ENCODE measurements around the gene SLX4IP.
"Not testable (repeated sequence)": the region's sequence is repeated elsewhere in the genome, so short reads cannot be mapped to it uniquely, and the experiment has no call there.

The SLX4IP gene

GRCh38 chr20:10390709-10391108, 44.4 kb upstream of the SLX4IP start:
- no peaks in the 10 kb centered on the region for H3K79me2 ChIP-seq
- H3K27ac ChIP-seq, result no peak overlapping the region
- H3K4me2 ChIP-seq (ENCODE audit: low read length), result no peak overlapping the region
- no peak overlapping the region for H3K9ac ChIP-seq
- H3K36me3 ChIP-seq (ENCODE audit: control insufficient read depth, insufficient read depth, low read length), result no peaks in the 10 kb centered on the region
- H3K4me3 ChIP-seq (ENCODE audit: low read depth, low read length), result no peak overlapping the region
- H3K4me1 ChIP-seq, result no peaks in the 10 kb centered on the region
- H3K27me3 ChIP-seq (ENCODE audit: control insufficient read depth, insufficient read depth, low read length), result no peaks in the 10 kb centered on the region
- TF ChIP-seq CTCF (IDR thresholded peaks at IDR 0.05), result no peak
- no peaks in the 10 kb centered on the region for H3K9me3 ChIP-seq (ENCODE audit: control insufficient read depth, low read length)
- H2AFZ ChIP-seq, result no peak overlapping the region

- not testable (repeated sequence) for H3K36me3 ChIP-seq (ENCODE audit: control insufficient read depth, insufficient read depth, low read length); H3K4me3 ChIP-seq (ENCODE audit: low read depth, low read length); H3K9ac ChIP-seq; H3K79me2 ChIP-seq; H3K27ac ChIP-seq; H3K4me2 ChIP-seq (ENCODE audit: low read length); H3K27me3 ChIP-seq (ENCODE audit: control insufficient read depth, insufficient read depth, low read length); H3K9me3 ChIP-seq (ENCODE audit: control insufficient read depth, low read length); H2AFZ ChIP-seq; H3K4me1 ChIP-seq
Observed at GRCh38 chr20:10394752-10395151, 40.4 kb upstream of the SLX4IP start.

GRCh38 chr20:10398834-10399369, 36.2 kb upstream of the SLX4IP start:
- Histone ChIP-seq H3K27me3 (ENCODE audit: control insufficient read depth, insufficient read depth, low read length) (no peaks in the 10 kb centered on the region), H3K36me3 (ENCODE audit: control insufficient read depth, insufficient read depth, low read length) (no peaks in the 10 kb centered on the region), H3K9ac (no peak overlapping the region), H3K4me2 (ENCODE audit: low read length) (no peak overlapping the region), H2AFZ (no peak overlapping the region), H3K9me3 (ENCODE audit: control insufficient read depth, low read length) (no peaks in the 10 kb centered on the region), H3K4me1 (no peaks in the 10 kb centered on the region), H3K4me3 (ENCODE audit: low read depth, low read length) (no peak overlapping the region), H3K79me2 (no peaks in the 10 kb centered on the region), H3K27ac (no peak overlapping the region)
- no peak for TF ChIP-seq CTCF (IDR thresholded peaks at IDR 0.05)

- Histone ChIP-seq H3K9ac (no peak overlapping the region), H3K4me3 (ENCODE audit: low read depth, low read length) (no peak overlapping the region), H3K9me3 (ENCODE audit: control insufficient read depth, low read length) (no peaks in the 10 kb centered on the region), H3K27ac (no peak overlapping the region), H2AFZ (no peak overlapping the region), H3K79me2 (no peaks in the 10 kb centered on the region), H3K27me3 (ENCODE audit: control insufficient read depth, insufficient read depth, low read length) (no peaks in the 10 kb centered on the region), H3K4me1 (no peaks in the 10 kb centered on the region), H3K36me3 (ENCODE audit: control insufficient read depth, insufficient read depth, low read length) (no peaks in the 10 kb centered on the region), H3K4me2 (ENCODE audit: low read length) (no peak overlapping the region)
- TF ChIP-seq CTCF (IDR thresholded peaks at IDR 0.05), result no peak
Observed at GRCh38 chr20:10402938-10403608, 32.0 kb upstream of the SLX4IP start.

- Histone ChIP-seq H3K9me3 (ENCODE audit: control insufficient read depth, low read length) (no peaks in the 10 kb centered on the region), H3K27me3 (ENCODE audit: control insufficient read depth, insufficient read depth, low read length) (no peaks in the 10 kb centered on the region), H3K27ac (no peak overlapping the region), H3K79me2 (no peaks in the 10 kb centered on the region), H3K4me3 (ENCODE audit: low read depth, low read length) (no peak overlapping the region), H3K9ac (no peak overlapping the region), H2AFZ (no peak overlapping the region), H3K4me2 (ENCODE audit: low read length) (no peak overlapping the region), H3K36me3 (ENCODE audit: control insufficient read depth, insufficient read depth, low read length) (no peaks in the 10 kb centered on the region), H3K4me1 (no peaks in the 10 kb centered on the region)
- no peak for TF ChIP-seq CTCF (IDR thresholded peaks at IDR 0.05)
Observed at GRCh38 chr20:10404023-10404628, 31.0 kb upstream of the SLX4IP start.
